Medulla oblongata (tissue), 1 donor: Measurements from ENCODE around the gene TMEM40.
"Not testable (repeated sequence)": the region's sequence is repeated elsewhere in the genome, so short reads cannot be mapped to it uniquely, and the experiment has no call there.

Experiments
- DNase-seq: peaks from one replicate; pipeline ENCODE4 v3.0.0-alpha.2; 2015; ENCODE audit errors: extremely low spot score

Gene TMEM40, protein sequence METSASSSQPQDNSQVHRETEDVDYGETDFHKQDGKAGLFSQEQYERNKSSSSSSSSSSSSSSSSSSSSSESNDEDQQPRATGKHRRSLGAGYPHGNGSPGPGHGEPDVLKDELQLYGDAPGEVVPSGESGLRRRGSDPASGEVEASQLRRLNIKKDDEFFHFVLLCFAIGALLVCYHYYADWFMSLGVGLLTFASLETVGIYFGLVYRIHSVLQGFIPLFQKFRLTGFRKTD

DNA sequence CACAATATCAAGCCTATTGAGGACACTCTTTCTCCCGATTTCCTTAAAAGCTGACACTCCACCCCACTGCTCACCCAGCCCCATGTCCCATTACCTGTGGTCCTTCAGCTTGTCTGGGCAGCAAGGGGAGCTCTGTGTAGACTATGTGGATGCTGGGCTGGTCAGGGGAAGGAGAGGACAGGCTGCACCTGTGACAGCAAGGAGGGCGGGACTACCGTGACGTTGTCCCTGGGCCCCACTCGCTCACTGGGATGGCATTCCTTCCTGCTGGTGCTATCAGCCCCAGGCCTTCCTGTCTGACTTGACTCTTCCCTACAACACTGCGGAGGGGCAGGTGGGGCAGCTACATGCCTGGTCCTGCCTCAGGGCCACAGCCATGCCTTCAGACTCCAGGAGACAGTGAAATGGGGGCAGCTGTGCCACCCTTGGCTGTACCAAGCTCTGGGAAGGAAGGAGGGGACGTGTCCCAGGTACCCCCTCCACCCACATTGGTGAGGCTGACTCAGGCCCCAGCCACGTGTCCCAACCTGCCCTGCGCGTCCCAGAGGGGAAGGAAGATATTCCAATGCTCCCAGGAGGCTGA lies at the start of gene TMEM40:
TMEM40 (minus strand) TSS at position 163 of the 583 bp plus-strand sequence. CDS start 9,427 bp downstream, outside the sequence.
- no peak for DNase-seq

DNA sequence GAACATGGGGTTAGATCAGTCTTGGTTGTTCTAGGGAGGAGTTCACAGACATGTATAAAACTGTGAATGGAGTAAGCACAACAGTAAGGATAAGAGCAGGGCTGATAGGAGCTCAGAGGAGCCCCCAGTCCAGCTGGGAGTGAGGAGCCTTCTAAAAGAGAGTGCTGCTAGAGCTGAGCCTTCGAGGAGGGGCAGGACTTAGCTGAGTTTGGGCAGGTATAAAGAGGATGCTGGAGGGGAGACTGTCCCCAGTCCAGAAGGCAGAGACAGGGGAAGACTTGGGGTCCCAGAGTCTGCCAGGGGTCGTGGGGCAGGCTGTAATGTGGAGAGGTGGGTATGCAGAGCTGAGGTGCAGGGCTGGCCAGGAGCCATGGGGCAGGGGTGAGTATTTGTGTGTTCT lies 49.5 kb upstream of the TMEM40 start:
- no peak for DNase-seq

DNA sequence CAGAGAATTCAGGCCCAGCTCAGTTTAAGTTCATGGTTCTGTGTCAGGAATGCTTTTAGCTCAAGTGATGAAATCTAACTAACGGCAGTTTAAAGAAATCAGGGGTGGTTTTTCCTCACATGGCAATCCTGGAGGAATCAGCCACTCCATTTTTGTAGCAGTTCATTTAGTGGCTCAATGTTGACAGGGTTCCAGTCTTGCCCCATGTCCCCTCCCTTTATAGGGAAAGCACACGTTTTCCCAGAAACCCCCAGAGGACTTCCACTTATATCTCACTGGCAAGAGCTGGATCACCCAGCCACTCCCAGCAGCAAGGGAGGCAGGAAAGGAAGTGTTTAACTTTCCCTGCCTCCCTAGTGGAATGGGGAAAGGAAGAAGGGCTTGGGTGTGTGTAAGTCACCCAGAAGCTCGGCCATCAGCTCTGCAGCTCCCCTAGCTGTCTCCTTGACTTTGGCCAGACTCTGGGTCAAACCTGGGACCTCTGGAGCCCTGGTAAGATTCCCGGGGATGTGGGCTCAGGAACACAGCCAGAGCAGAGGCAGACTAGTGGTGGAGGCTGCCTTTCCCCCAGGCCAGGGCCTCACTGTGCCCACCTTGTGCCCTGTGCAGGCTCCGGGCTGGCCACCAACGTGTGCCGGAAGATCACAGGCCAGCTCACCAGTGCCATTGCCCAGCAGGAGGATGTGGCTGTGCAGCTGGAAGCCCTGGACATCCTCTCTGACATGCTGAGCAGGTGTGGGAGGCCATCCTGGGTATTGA lies 48.7 kb upstream of the TMEM40 start:
- no peak for DNase-seq

DNA sequence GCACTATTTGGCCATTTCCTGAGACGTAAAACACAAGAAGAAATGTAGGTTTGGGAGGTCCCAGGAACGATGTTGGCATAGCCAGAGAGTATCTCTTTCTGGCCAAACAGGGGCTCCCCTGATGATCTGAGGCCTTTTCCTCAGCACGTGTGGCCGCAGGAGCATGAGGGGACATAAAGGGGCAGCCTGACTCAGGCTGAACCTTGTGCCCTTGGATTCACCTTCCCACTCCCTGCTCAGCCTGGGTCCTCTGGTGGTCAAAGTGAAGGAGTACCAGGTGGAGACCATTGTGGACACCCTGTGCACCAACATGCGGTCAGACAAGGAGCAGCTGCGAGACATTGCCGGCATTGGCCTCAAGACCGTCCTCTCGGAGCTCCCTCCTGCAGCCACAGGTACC lies 48.0 kb upstream of the TMEM40 start:
- no peak for DNase-seq

DNA sequence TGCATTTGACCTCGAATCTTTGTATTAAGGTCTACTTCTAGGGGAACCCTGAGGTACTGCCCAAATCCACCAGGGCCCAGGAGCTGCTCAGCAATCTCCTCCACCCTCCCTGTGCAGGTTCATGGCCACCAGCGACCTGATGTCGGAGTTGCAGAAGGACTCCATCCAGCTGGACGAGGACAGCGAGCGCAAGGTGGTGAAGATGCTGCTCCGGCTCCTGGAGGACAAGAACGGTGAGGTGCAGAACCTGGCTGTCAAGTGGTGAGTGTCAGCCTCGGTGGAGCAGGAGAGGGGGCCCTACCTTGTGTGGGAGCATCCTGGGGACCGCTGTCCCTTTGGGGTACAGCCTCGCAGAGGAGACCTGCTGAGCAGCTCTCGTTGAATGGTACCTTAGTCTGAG lies 44.3 kb upstream of the TMEM40 start:
- no peak for DNase-seq

DNA sequence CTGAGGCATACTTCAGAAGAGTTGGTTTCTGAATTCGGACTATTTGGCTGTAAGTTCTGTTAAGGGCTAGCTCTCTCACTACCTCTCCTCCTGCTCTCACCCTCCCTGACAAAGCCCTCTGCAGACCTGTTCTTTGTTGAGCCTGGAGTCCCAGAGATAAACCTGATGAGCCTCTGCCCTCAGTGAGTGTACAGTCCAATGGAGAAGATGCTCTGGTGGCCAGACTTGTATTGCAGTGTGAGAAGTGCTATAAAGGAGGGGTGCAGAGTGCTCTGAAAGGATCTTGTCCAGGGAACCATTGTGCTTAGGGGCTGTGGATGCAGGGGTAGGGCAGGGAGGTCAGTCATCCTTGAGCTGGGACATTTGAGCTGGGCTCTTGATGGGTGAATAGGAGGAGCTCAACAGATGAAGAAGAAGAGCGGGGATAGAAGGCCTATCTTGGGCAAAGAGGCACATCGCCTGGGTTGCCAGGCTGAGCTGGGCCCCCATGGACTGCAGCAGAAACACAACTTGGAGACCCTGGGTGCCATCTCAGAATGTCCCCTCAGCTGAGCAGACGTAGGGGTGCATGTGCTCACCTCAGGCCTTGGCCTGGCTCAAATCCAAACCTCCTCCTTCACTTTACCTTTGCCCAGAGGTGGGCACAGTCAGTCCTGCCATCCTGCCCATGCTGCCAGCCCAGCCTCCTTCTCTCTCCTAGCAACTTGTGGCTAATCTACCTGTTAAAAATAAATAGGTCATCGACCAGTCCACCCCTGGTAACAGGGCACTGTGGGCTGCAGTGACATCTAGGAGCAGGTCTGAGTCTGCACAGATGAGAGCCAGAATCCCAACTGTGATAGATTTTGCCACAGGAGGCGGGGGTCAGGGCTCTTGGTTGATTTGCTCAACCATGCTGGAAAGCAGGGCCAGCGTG lies 40.7 kb upstream of the TMEM40 start:
- DNase-seq, result no peak

DNA sequence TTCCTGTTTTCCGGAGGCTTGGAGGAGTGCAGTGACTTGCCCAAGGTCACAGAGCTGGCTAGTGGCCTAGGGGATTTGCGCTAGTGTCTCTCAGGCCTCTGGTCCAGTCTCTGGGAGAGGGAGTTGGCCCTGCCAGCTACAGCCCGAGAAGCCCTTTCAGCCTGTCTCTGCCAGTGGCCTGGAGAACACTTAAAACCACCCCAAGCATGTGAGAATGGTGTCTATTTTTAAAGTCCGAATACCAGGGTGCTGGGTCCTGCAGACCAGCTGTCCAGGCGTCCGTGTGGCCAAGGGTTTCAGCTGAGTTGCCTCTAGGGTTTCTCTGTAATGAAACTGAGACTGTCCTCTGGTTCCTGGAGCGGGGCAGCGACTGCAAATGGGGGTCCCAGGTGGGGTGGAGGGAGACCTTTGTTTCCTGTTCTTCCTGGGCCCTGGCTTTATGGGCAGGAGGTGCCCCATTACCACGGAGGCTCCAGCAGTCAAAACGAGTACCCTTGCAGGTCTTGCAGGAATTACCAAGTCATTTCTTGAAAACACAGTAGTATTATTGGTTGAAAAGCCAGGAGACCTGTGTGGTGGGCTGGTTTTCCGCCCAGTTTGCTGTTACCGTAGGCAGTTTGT lies 39.6 kb upstream of the TMEM40 start:
- DNase-seq, result no peak

DNA sequence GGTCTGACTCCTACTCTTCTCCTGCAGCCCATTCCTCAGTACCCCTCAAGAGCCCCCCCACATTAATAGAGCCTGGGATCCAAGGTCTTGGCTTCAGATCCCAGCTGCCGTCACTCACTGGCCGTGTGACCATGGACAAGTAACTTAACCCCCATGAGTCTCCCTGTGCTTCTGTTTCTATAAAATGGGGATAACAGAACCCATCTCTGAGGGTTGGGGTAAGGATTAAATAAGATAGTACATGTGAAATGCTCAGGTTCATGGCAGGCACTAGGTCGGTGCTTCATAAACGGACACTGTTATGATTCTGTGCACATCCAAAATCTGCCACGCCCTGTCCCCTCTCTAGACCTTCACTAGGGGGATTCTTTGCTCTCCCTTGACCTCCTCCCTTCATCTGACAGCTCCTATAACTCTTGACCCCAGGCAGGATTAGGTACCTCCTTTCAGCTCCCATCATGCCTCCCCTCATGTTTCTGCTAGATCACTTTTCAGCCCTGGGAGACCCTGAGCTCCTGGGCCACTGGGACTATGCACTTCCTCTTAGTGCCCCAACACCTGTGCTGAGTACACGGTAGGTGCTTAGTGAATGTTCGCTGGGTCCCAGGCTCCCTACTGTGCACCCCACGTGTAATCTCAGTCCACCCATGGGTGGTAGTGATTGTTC lies 39.0 kb upstream of the TMEM40 start:
- DNase-seq, result no peak

DNA sequence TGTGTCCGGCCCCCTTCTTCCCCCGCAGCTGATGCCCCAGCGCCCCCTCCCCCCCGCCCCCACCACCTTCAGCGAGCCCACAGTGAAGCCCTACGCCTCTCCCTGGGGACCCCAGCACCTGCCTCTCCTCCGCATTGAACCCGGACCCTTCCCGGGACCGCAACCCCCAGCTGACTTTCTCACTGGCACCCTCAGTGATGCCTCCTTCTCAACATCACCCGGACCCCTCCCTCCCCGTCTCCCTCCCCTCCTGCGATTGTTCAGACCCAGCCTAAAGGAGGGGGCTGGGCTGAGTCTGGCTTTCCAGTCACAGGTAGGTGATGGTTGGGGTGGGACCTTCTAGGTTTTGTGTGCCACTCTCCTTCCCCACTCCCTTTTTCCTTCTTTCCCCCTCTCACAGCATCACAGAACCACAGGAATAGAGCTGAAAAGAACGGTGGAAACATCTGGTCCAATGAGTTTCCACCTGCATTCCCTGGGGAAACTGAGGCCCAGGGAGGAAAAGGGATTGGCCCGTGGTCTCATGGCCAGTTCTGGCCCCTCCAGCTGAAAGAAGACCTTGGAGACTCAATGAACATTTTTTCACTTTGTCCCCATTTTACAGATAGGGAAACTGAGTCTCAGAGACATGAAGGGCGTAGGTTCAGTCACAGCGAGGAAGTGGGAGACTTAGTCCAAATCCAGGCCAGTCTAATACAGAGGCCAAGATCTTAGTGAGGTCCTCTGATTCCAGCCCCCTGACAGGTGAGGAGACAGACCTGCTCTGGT lies 38.2 kb upstream of the TMEM40 start:
- DNase-seq, result no peak

DNA sequence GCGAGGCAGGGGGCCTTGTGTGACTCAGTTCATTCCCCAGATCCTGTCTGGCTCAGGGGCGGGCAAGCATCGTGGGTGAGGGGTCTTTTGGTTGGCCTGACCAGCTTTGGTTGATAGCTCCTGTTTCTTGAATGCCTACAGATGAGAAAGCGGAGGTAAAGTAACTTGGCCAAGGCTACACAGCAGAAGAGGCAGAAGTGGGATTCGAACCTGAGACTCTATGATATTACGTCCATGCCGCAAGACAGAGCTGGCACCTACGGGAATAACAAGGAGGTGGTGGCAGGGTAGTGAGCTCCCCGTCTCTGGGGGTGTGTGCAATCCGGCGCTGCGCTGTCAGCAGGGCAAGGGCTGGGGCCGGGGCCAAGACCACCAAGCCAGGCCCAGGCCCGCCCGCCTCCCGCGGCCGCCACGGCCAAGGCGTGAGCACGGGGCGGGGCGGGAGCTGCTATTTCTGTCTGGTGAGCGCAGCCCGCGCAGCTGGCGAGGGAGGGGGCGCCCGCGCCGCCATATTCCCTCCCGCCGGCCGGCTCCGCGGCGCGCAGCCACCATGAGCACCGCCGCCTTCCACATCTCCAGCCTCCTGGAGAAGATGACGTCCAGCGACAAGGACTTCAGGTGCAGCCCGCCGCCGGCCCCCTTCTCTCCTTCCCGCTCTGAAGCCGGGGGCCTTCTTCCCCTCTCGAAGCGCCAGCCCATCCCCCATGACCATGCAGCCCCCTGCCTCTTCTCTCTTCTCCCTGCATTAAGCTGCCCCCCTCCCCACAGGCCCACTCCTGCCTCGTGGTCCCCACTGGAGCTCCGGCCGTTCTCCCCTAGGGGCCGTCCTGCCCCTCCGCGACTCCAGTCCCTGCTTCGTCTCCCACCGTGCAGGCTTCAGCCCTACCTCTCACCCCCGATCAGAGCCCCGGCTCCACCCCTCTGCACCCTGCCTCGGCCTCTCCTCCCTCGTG lies 37.4 kb upstream of the TMEM40 start, which contains the start of gene CAND2:
CAND2 (plus strand) TSS at position 510 of the 953 bp plus-strand sequence; CDS start at position 551, 41 bp downstream.
- DNase-seq, result peak; percentile 54

DNA sequence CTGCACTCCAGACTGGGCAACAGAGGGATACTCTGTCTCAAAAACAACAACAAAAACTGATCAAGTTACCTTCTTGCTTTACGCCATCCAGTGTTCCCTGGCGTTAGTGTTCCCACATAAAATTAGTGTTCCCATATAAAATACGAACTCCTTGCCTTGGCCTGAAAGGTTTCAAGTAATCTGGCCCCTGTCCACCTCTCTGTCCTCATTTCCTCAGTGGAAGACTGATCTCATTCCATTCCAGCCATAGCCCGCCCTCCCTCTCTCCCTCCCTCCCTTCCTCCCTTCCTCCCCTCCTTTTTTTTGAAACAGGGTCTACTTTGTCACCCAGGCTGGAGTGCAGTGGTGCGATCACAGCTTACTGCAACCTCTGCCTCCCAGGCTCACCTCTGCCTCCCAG lies 34.6 kb upstream of the TMEM40 start:
- no peak for DNase-seq

DNA sequence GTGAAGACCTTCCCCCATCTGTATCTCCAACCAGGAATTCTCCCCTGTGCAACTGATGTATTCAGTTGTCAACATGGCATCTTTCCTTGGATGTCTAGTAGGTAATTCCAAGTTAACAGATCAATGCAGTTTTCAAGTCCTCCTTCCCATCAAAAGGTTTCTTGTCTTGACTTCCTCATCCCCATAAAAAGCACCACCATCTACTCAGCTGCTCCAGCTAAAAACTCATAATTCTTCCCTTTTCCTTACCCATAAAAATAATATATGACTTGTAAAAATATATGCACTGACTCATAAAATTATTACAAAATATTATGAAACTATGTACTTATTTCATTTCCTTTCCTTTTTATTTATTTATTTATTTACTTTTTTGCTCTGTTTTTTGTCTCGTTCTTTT lies 32.4 kb upstream of the TMEM40 start:
- no peak for DNase-seq

DNA sequence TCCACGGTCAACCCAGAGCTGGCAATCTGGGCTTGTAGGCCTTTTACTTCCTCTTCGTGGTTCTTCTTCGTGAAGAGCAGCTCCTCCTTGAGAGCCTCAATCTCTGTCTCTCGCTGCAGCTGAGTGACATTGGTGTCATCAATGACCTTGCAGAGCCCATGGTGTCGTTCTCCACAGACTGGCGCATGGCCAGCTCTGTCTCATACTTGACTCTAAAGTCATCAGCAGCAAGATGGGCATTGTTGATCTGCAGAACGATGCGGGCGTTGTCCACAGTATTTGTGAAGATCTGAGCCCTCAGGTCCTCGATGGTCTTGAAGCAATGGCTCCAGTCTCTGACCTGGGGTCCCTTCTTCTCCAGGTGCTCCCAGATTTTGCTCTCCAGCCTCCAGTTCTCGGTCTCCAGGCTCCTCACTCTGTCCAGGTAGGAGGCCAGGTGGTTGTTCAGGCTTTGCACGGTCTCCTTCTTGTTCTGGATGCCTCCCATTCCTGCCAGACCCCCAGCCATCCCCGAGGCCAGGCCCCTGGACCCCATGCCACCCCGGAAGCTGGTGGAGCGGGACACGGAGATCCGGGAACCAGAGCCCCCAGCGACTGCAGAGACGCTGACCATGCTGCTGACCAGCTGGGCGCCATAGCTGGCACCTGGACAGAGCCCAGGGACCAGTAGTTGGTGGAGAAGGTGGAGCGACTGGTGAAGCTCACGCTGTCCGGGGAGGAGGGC lies 29.1 kb upstream of the TMEM40 start:
- DNase-seq, result not testable (repeated sequence)

DNA sequence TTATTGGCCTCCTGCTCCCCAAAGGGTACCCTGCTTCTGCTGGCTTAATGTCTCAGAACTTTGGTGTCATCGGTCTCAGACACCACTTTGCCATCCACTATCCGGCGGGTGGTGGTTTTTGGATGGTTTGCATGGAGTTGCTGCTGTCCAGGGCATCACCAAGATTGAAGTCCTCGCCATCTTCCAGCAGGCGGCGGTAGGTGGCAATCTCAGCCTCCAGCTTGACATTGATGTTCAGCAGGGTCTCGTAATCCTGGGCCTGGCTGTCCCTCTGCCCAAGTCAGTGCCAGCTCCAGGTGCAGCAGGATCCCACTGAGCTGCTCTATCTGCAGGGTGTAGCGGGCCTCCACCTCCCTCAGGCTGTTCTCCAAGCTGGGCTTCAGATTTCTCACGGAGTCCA lies 28.3 kb upstream of the TMEM40 start:
- DNase-seq, result peak; percentile 68

DNA sequence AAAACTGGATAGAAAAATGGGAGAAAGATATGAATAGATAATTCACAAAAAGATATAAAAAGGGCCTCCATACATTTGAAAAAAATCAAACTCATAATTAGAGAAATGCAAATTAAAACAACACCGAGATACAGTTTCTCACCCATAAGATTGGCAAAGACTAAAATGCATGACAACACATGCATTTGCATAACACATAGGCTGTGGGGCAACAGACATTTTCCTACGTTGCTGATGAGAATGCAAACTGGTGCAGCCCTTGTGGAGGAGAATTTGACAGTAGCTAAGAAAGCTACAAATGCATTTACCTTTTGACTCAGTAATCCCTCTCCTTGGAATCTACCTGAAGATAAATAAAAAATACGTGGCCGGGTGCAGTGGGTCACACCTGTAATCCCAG lies 26.0 kb upstream of the TMEM40 start:
- no peak for DNase-seq

DNA sequence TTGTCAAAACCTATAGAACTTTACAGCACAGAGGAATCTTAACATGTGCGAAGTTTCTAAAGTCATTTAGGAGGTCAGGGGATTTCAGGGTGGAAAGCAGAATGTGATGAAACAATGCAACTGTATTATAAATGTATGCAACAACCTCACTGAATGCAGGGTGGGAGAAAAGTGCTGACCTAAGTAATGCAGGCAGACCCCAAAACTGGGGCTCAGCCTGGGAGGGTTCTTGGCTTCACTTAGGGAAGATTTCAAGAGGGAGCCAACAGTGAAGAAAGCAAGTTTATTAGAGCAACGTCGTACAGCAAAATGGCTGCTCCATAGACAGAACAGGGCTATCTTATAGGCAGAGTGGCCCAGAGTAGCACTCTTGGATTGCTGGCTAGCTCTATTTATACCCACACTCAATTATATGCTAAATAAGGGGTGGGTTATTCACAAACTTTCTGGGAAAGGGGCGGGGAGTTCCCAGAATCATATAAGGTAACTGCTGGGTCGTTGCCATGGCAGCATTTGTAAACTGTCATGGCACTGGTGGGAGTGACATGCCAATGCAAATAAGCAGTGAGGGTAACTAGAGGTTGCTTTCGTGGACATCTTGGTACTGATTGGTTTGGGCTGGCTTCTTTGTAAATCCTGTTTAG lies 23.2 kb upstream of the TMEM40 start:
- DNase-seq, result no peak

DNA sequence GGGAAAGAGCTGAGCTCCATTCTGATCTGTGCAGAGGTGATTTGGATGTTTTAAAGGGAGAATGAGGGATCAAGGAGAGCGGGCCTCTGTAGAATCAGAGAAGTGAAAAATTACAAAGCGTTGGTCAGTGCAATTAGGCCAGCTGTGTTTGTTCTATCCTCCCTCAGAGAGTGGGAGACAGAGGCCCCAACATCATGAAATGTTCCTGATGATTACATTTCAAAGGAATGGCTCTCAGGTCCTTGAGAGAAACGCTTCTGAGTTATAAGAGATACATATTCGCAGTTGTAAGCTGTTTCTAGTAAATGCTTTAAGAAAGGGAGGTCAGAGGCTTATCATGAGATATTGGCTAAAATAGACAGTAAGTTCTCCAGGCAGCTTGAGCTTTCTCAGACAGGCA lies 21.7 kb upstream of the TMEM40 start:
- DNase-seq, result no peak

DNA sequence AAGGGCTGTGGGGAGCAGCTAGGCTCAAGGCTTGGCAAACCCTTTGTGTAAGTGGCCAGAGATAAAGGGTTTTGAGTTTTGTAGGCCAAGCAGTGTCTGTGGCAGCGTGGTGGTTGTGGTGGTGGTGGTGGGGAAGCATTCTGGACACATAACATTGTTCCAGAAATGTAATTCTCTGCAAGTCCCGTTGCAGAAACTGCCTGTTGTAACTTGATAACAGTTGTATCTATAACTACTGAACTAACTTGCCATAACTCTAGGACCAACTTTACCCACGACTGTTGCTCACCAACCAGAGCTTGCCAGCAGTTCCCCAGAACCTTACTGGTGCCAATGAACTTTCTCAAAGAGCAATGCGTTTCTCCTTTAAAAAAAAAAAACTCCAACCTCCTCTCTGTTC lies 18.1 kb upstream of the TMEM40 start:
- no peak for DNase-seq
